Fibroblast of the aortic adventitia (primary cell): ENCODE data around the gene EMID1. TPM values are rescaled to one million over a fixed set of nuclear protein-coding genes. Genes with fewer than 3 reads are reported as not detected.

Source experiments
- DNase-seq: peaks from one replicate; pipeline ENCODE4 v3.0.0-alpha.2; 2010; ENCODE audit warnings: low read depth
- H3K4me3 ChIP-seq: 2 replicates; pipeline ENCODE4 v1.5.1; 2011; ENCODE audit warnings: low read depth, mild to moderate bottlenecking, control low read depth, low read length, moderate library complexity
- small RNA-seq: library from RNA; depleted of rRNA; stranded (forward); fragments of <200 nt; gene quantifications from one replicate; pipeline ENCODE3, GENCODE V24; 2012
- total RNA-seq: library from RNA; depleted of rRNA; stranded (reverse); fragments of >200 nt; gene quantifications from 2 replicates; pipeline ENCODE4 v1.2.3, GENCODE V29; 2012; ENCODE audit warnings: low replicate concordance
- TF ChIP-seq, protein P1 (sequence below): IDR thresholded peaks from 2 replicates; pipeline ENCODE4 v1.5.1; 2011; ENCODE audit warnings: mild to moderate bottlenecking, low read length, control low read depth, inconsistent platforms; ENCODE audit not compliant: insufficient read depth

The EMID1 gene
- total RNA-seq, 1 donor, result not detected

DNA sequence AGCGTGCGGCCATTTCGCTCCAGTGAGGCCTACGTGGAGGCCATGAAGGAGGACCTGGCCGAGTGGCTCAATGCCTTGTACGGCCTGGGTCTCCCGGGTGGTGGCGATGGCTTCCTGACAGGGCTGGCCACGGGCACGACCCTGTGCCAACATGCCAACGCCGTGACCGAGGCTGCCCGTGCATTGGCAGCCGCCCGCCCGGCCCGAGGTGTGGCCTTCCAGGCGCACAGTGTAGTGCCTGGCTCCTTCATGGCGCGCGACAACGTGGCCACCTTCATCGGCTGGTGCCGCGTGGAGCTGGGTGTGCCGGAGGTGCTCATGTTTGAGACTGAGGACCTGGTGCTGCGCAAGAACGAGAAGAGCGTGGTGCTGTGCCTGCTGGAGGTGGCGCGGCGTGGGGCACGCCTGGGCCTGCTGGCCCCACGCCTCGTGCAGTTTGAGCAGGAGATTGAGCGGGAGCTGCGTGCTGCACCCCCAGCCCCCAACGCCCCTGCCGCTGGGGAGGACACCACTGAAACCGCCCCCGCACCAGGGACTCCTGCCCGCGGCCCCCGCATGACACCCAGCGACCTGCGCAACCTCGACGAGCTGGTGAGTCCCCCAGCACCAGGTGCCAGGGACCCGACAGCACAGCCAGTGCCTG is 102.6 kb downstream of the EMID1 start:
- no peak for DNase-seq
- peak overlapping the region; percentile 83 for H3K4me3 ChIP-seq
- TF ChIP-seq, protein P1, sequence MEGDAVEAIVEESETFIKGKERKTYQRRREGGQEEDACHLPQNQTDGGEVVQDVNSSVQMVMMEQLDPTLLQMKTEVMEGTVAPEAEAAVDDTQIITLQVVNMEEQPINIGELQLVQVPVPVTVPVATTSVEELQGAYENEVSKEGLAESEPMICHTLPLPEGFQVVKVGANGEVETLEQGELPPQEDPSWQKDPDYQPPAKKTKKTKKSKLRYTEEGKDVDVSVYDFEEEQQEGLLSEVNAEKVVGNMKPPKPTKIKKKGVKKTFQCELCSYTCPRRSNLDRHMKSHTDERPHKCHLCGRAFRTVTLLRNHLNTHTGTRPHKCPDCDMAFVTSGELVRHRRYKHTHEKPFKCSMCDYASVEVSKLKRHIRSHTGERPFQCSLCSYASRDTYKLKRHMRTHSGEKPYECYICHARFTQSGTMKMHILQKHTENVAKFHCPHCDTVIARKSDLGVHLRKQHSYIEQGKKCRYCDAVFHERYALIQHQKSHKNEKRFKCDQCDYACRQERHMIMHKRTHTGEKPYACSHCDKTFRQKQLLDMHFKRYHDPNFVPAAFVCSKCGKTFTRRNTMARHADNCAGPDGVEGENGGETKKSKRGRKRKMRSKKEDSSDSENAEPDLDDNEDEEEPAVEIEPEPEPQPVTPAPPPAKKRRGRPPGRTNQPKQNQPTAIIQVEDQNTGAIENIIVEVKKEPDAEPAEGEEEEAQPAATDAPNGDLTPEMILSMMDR, result no peak

DNA sequence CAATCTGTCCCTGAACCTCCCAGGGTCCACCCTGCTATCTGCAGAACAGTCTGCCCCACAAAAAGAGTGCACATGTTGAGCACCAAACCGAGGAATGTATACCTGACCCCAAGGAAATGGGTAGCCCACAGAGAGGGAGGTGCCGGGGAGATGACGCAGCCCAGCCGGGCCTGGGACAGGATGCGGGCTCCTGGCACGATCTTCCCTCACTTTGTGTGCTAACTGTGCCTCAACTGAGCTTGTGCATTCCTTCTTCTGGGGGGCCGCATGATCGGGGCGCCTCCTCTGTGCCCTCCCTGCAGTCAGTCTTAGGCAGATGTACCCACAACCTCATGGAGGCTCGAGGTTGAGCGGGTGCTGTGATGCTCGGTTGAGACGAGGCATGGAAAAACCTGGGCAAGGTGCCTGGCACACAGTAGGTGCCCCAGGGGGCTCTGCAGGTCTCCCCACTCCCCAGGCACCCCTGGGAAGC is 103.1 kb downstream of the EMID1 start:
- peak overlapping the region; percentile 39 for H3K4me3 ChIP-seq
- DNase-seq, result peak; percentile 34
- TF ChIP-seq, protein P1, result no peak

Small RNA genes lying within 50 kb of the gene (small RNA-seq; reads per million reads assigned to genes)
- not detected for gene RNU6-1219P

Other genes starting within 250 kb of the EMID1 start
- gene C22orf31, start 144.1 kb upstream of the EMID1 start, total RNA-seq, result not detected in 2 replicates
- gene KREMEN1, start 132.9 kb upstream of the EMID1 start, total RNA-seq, result 2.5 and 5.7 TPM in 2 replicates
- 22.0 and 29.8 TPM in 2 replicates for gene RHBDD3, start 62.1 kb downstream of the EMID1 start, total RNA-seq
- 108 and 176 TPM in 2 replicates for gene EWSR1, start 62.4 kb downstream of the EMID1 start, total RNA-seq
- 5.0 and 15.0 TPM in 2 replicates for gene GAS2L1, start 100.8 kb downstream of the EMID1 start, total RNA-seq
- gene RASL10A, start 109.8 kb downstream of the EMID1 start, total RNA-seq, result not detected in 2 replicates
- gene AP1B1, start 182.7 kb downstream of the EMID1 start, total RNA-seq, result 19.0 and 46.3 TPM in 2 replicates
- gene RFPL1, start 232.7 kb downstream of the EMID1 start, total RNA-seq, result not detected in 2 replicates